GM10248 (cell line): Measurements from ENCODE around the gene SRRM4.

Experiments
- CTCF ChIA-PET: fragments of 300-600 bp; sonication (Branson Sonifier 250); formaldehyde crosslinking; extraction: SDS; loops from one replicate; lab custom pipeline; 2021; ENCODE audit warnings: antibody characterized with exemption; lab: Yijun Ruan, JAX
- POLR2A ChIA-PET: fragments of 350-650 bp; sonication (Branson Sonifier 250); formaldehyde crosslinking; extraction: SDS; loops from one replicate; lab custom pipeline; 2020; ENCODE audit warnings: antibody characterized with exemption; lab: Yijun Ruan, JAX
- DNase-seq: peaks from one replicate; pipeline ENCODE4 v3.0.0; 2012; ENCODE audit errors: extremely low spot score
- TF ChIP-seq, protein P1 (sequence below): IDR thresholded peaks from 2 replicates; pipeline ENCODE4 v1.5.1; 2012; ENCODE audit warnings: mild to moderate bottlenecking, low read depth; ENCODE audit errors: extremely low read depth, missing control alignments, control extremely low read depth

The SRRM4 gene

DNA sequence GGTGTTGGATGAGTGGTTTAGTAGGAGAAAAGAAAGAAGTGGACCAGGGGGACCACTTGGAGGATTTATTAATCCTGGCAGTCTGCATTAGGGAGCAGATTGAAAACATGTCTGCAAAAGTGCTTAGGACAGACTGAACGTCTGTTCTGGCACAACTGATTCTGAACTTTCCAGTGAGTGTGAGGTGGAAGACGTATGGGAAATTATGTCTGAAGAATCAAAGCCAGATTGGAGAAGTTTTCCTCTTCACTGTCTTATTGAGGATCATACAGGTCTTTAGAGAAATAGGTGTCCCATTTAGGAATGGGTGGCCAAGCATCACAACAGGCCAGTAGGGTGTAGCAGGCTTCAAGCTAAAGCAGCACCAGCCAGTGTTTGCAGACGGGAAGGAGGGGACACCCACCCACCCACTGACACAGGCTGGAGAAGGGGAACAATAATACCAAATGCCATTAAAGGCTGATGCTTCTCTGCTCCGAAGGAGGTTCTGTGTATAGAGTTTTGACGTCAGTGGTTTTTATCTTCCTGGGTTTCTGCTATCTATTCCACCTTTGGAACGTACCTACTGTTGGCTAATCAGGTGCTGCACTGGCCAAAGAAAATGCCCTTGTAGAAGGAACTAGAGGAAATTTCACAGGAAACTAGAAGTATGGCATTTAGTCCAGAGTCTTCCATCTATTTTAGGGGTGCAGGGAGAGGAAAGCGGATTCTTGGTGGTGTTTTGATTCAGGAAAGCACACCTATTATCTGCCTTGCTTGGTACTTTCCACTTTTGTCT lies 1.8 kb downstream of the SRRM4 start:
- ChIA-PET CTCF (no interaction called here), POLR2A (no interaction called here)
- no peak for DNase-seq
- TF ChIP-seq, protein P1, sequence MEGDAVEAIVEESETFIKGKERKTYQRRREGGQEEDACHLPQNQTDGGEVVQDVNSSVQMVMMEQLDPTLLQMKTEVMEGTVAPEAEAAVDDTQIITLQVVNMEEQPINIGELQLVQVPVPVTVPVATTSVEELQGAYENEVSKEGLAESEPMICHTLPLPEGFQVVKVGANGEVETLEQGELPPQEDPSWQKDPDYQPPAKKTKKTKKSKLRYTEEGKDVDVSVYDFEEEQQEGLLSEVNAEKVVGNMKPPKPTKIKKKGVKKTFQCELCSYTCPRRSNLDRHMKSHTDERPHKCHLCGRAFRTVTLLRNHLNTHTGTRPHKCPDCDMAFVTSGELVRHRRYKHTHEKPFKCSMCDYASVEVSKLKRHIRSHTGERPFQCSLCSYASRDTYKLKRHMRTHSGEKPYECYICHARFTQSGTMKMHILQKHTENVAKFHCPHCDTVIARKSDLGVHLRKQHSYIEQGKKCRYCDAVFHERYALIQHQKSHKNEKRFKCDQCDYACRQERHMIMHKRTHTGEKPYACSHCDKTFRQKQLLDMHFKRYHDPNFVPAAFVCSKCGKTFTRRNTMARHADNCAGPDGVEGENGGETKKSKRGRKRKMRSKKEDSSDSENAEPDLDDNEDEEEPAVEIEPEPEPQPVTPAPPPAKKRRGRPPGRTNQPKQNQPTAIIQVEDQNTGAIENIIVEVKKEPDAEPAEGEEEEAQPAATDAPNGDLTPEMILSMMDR: no peak

- no peak for DNase-seq
- POLR2A ChIA-PET: no interaction called here
- TF ChIP-seq, protein P1: no peak
- CTCF ChIA-PET: interaction anchor here (1.1 kb wide), 1 partner anchor 12 kb away, joined by 3 read pairs; no protein-coding TSS in a partner anchor
Observed at GRCh38 chr12:118984161-118984943, 3.0 kb downstream of the SRRM4 start.

- TF ChIP-seq, protein P1: no peak
- ChIA-PET POLR2A (no interaction called here), CTCF (no interaction called here)
- no peak for DNase-seq
Observed at GRCh38 chr12:118986050-118986449, 4.7 kb downstream of the SRRM4 start.

DNA sequence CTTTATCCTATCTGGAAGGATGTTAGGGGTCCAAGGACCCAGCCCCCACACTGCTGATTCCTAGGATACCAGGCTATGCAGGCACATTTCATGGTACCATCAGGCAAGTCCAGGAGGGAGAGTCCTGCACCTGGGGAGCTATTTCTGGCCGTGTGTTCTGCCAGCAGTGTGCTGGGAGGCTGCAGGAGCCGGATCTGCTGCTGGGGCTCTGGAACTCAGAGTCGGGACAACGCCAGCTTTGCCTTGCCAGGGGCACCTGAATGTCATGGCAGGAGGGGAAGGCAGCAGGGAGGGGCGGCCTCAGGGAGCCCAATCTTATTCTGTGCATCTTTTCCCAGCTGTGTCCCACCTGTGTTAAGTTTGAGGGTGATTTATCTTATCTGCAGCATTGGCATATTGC lies 17.8 kb downstream of the SRRM4 start:
- TF ChIP-seq, protein P1: no peak
- no peak for DNase-seq
- ChIA-PET CTCF (no interaction called here), POLR2A (no interaction called here)

DNA sequence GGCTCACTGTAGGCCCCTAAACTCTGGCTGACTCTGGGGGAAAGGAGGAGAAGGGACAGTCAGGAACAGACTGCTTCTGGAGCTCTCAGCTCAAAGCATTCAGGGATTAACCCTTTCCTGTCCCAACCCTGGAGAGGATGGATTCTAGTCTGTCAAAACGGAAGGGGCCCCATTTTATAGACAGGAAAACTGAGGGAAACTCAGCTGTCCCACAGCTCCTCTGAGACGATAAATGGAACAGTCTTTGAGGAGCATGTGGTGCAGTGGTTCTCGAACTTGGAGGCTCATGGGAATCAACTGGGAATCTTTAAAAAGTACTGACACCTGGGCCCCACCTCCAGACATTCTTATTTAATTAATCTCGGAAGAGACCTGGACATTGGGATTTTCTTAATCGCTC lies 23.7 kb downstream of the SRRM4 start:
- CTCF ChIA-PET: no interaction called here
- POLR2A ChIA-PET: no interaction called here
- no peak for DNase-seq
- TF ChIP-seq, protein P1: no peak

DNA sequence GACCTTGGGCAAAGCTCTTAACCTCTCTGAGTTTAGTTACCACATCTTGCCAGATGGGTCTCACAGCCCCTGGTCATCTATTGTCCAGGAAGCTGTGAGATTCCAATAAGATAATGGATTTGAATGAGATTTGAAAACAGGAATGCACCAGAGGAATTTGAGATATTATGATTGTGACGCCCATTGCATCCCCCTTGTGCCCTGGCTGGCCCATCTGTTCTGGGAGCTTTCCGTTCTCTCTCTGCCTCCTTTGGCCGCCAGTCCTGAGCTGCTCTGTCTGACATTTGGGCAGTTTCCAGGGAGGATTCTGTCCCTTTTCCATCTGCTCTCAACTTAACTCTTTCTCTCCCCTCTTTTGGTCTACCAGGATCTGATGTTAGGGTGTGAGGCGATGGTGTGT lies 24.6 kb downstream of the SRRM4 start:
- POLR2A ChIA-PET: no interaction called here
- TF ChIP-seq, protein P1: no peak
- no peak for DNase-seq
- CTCF ChIA-PET: no interaction called here
